ENCODE measurements around the gene ARL4D. TPM values are rescaled to one million over a fixed set of nuclear protein-coding genes. Genes with fewer than 3 reads are reported as not detected.
A peak's percentile ranks its signal among the peaks of the same experiment; 100 is the strongest.

ARL4D gene
- total and polyA plus RNA-seq, 2 experiments from 2014 or later = 35.3 to 99.9 TPM

GRCh38 chr17:43385046-43385831, 13.6 kb upstream of the ARL4D start:
- H4K20me1 ChIP-seq (ENCODE audit: insufficient read depth, poor library complexity, severe bottlenecking) = no peaks in the 10 kb centered on the region
- H3K79me2 ChIP-seq = peaks cover 11% of the 10 kb centered on the region
- H2AFZ ChIP-seq = no peak overlapping the region
- H3K9me3 ChIP-seq (ENCODE audit: low read depth) = no peaks in the 10 kb centered on the region
- TF ChIP-seq CTCF (IDR thresholded peaks at IDR 0.05; ENCODE audit: poor library complexity) (no peak), EZH2 (IDR thresholded peaks at IDR 0.05; ENCODE audit: borderline replicate concordance) (no peak), EZH2phosphoT487 (IDR thresholded peaks at IDR 0.05; ENCODE audit: low read depth, severe bottlenecking, unreplicated experiment) (no peak)
- H3K4me2 ChIP-seq = peak overlapping the region; percentile 11
- no peaks in the 10 kb centered on the region for H3K27me3 ChIP-seq
- peak overlapping the region; percentile 39 for H3K27ac ChIP-seq
- WGBS (ENCODE audit: low lambda C conversion rate, missing lambda C conversion rate) = 48% methylated on average over 5 of the region's 5 CpGs
- no peaks in the 10 kb centered on the region for H3K9me2 ChIP-seq (replicated peaks; ENCODE audit: insufficient read depth)
- DNase-seq (ENCODE audit: low spot score) = no peak
- no peak overlapping the region for H3K4me3 ChIP-seq
- peaks cover 18% of the 10 kb centered on the region for H3K4me1 ChIP-seq (ENCODE audit: insufficient read depth)
- H3K36me3 ChIP-seq (replicated peaks; ENCODE audit: insufficient read depth, low read depth) = no peaks in the 10 kb centered on the region

GRCh38 chr17:43388359-43389045, 10.3 kb upstream of the ARL4D start:
- peak overlapping the region; percentile 92 for H3K4me2 ChIP-seq
- H3K27me3 ChIP-seq = no peaks in the 10 kb centered on the region
- H3K27ac ChIP-seq = peak overlapping the region; percentile 100
- WGBS (ENCODE audit: low lambda C conversion rate, missing lambda C conversion rate) = 2% methylated on average over 38 of the region's 38 CpGs
- DNase-seq (ENCODE audit: low spot score) = peak; percentile 95
- no peaks in the 10 kb centered on the region for H3K9me3 ChIP-seq (ENCODE audit: low read depth)
- peak overlapping the region; percentile 82 for H2AFZ ChIP-seq
- H3K79me2 ChIP-seq = peaks cover 11% of the 10 kb centered on the region
- peak overlapping the region; percentile 51 for H3K4me3 ChIP-seq
- H4K20me1 ChIP-seq (ENCODE audit: insufficient read depth, poor library complexity, severe bottlenecking) = no peaks in the 10 kb centered on the region
- no peak for TF ChIP-seq CTCF (IDR thresholded peaks at IDR 0.05; ENCODE audit: poor library complexity)
- no peak for TF ChIP-seq EZH2phosphoT487 (IDR thresholded peaks at IDR 0.05; ENCODE audit: low read depth, severe bottlenecking, unreplicated experiment)
- TF ChIP-seq EZH2 (IDR thresholded peaks at IDR 0.05; ENCODE audit: borderline replicate concordance) = no peak
- no peaks in the 10 kb centered on the region for H3K36me3 ChIP-seq (replicated peaks; ENCODE audit: insufficient read depth, low read depth)
- H3K4me1 ChIP-seq (ENCODE audit: insufficient read depth) = peaks cover 12% of the 10 kb centered on the region
- no peaks in the 10 kb centered on the region for H3K9me2 ChIP-seq (replicated peaks; ENCODE audit: insufficient read depth)

- peak overlapping the region; percentile 51 for H3K4me3 ChIP-seq
- H3K27ac ChIP-seq = peak overlapping the region; percentile 100
- H3K9me3 ChIP-seq (ENCODE audit: low read depth) = no peaks in the 10 kb centered on the region
- peak; percentile 92 for TF ChIP-seq CTCF (IDR thresholded peaks at IDR 0.05; ENCODE audit: poor library complexity)
- TF ChIP-seq EZH2phosphoT487 (IDR thresholded peaks at IDR 0.05; ENCODE audit: low read depth, severe bottlenecking, unreplicated experiment) = no peak
- 5% methylated on average over 30 of the region's 33 CpGs for WGBS (ENCODE audit: low lambda C conversion rate, missing lambda C conversion rate)
- H3K4me2 ChIP-seq = peak overlapping the region; percentile 92
- H3K9me2 ChIP-seq (replicated peaks; ENCODE audit: insufficient read depth) = no peaks in the 10 kb centered on the region
- DNase-seq (ENCODE audit: low spot score) = peak; percentile 88
- no peaks in the 10 kb centered on the region for H3K36me3 ChIP-seq (replicated peaks; ENCODE audit: insufficient read depth, low read depth)
- H2AFZ ChIP-seq = peak overlapping the region; percentile 82
- peaks cover 11% of the 10 kb centered on the region for H3K79me2 ChIP-seq
- H4K20me1 ChIP-seq (ENCODE audit: insufficient read depth, poor library complexity, severe bottlenecking) = no peaks in the 10 kb centered on the region
- H3K27me3 ChIP-seq = no peaks in the 10 kb centered on the region
- H3K4me1 ChIP-seq (ENCODE audit: insufficient read depth) = peaks cover 15% of the 10 kb centered on the region
Measured at GRCh38 chr17:43389046-43389947, 9.5 kb upstream of the ARL4D start.
